GM12801 (cell line): Measurements from ENCODE around the gene ZNF44.

ENCODE experiments used
- TF ChIP-seq, protein P1 (sequence below): IDR thresholded peaks from one replicate; pipeline ENCODE4 v1.5.1; 2011; ENCODE audit warnings: control low read depth; ENCODE audit not compliant: insufficient read length; ENCODE audit errors: extremely low read depth

Gene ZNF44

DNA sequence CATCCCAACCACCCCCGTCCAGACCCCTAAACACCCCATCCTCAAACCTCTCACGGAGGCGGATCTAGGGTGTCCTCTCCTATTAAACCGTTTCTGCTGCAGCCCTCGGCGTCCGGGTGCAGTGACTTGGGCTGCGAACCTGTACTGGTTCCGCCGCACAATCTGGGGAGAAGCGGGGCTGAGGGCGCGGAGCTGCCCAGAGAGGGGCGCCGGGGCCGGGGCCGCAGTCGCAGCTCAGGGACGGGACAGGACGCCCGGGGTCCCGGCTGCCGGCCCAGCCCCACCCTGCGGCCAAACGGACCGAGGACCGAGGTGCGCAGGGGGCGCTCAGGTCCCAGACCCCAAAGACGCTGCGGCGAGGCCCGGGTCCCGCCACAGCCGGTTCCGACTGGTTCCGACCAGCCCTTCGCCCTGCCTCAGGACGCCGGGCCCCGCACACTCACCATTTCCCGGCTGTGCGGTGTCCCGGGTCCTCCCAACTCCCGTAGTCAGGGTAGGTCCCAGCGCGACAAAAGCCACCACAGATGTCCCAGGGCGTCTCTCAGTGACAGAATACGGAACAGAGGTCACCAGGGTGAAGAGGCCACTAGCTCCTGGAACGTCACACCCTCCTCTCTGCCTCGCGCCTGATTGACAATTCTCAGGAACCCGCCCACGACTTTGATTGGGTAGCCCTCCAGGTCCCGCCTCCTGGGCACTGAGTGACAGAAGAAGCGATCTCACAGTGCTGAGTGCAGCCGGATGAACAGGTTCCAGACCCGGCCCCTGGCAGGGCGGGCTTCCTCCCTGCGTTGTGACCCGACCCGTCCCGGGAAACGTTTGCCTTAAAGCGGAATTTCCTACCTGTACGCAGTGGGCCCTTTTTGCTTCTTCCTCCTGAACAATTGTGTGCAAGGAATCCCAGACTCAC is at the start of gene ZNF44:
Gene ZNF44 (minus strand): TSS at position 635 of the 910 bp plus-strand sequence. CDS start 189 bp downstream, at position 446.
- TF ChIP-seq, protein P1, sequence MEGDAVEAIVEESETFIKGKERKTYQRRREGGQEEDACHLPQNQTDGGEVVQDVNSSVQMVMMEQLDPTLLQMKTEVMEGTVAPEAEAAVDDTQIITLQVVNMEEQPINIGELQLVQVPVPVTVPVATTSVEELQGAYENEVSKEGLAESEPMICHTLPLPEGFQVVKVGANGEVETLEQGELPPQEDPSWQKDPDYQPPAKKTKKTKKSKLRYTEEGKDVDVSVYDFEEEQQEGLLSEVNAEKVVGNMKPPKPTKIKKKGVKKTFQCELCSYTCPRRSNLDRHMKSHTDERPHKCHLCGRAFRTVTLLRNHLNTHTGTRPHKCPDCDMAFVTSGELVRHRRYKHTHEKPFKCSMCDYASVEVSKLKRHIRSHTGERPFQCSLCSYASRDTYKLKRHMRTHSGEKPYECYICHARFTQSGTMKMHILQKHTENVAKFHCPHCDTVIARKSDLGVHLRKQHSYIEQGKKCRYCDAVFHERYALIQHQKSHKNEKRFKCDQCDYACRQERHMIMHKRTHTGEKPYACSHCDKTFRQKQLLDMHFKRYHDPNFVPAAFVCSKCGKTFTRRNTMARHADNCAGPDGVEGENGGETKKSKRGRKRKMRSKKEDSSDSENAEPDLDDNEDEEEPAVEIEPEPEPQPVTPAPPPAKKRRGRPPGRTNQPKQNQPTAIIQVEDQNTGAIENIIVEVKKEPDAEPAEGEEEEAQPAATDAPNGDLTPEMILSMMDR = no peak

DNA sequence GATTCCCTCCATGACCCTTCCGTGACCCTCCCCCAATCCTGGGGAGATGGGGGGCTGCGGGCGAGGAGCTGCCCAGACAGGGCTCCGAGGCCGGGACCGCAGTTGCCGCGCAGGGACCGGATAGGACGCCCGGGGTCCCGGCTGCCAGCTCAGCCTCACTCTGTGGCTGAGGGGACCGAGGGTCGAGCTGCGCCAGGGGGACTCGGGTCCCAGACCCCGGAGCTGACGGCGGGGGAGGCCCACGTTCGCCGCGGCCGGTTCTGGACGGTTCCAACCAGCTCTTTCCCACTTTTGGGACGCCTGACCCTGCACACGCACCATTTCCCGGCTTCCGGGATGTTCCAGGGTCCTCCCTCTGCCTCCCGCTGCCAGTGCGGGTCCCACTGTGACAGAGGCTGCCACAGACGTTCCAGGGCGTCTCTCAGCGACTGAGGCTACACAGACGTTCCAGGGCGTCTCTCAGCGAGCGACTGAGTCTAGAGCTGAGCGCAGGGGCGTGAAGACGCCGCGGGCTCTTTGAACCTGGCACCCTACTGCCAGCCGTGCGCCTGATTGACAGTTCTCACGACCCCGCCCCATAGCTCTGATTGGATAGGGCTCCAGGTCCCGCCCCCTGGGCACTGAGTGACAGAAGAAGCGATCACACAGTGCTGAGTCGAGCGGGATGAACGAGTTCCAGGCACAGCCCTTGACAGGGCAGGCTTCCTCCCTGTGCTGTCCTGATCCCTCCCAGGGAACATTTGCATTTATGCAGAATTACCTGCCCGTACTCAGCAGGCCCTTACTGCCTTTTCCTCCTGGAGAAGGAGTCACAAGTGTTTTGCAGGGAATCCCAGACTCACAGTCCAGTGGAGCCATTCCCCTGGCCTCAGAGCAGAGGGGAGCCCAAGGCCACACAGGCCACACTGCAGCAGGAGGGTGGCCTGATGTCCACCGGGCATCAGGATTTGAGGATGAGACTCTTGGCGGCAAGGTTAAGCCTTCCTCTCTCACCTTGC is 38.8 kb upstream of the ZNF44 start, which contains the start of gene ZNF563:
Gene ZNF563 (minus strand): TSS at position 472 of the 998 bp plus-strand sequence. CDS start 151 bp downstream, at position 321.
- TF ChIP-seq, protein P1 = no peak

DNA sequence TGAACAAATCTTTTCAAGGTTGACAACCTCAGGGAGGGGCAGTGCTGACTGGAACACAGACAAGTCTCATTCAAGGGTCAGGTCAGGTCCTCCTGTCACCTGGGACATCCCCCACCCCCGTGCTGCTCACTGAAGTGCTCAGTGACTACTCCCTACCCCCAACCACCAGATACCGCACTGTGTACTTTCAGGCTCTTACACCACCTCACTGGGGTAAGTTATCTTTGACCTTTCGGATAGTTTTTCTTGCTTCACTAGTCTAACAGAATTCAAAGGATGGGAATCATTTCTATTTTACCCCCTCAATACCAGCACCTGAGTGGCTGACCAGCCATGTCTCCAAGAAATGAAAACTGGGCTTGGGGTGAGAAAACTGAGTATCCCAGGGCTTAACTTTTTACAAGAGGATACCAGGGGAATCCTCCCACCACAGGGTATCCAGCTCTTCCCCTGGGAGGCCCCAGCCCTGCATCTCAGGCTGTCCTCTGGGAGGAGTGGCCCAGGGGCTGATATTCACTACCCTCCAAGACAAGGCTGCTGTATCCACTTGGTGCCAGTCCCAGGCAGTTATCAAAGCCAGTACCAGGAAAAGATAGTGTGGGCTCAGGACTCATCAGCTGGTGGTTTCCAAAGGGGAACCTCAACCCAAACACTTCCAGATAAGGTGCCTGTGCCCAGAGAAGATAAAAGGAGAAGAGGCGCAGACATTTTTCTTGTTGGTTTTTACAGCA is 36.7 kb upstream of the ZNF44 start:
- TF ChIP-seq, protein P1 = no peak

DNA sequence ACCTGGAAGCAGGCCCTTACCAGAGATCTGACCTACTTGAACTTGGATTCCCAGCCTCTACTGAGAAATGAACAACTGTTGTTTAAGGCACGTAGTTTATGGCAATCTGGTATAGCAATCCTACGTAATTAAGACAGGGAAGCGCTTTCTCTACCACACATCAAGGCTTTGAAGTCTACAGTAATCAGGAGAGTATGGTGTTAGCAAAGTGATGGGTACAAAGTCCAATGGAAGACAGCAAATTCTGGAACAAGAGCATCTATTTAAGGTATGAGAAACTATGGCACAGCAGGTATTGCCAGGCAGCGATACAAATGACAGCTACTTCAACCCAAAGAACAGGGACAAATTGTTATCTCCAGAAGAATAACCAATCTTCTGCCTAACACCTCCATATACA is 35.7 kb upstream of the ZNF44 start:
- TF ChIP-seq, protein P1 = no peak

DNA sequence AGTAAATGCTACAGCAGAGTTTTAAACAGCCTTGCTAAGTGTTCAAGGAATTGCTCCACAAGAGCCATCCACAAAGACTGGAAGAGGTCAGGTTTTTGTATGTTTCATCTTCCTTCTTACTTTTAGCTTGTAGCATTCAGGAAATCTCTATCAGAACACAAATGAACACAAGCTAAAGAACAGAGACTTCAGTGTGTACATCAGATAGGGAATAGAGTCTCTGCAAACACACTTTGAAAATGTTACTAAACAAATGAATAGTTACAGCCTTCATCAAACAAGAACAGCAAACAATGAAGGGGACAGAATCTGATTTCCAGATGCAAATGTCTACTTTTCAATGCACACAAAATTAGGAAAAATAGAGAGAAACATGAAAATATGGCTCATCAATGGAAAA is 31.0 kb upstream of the ZNF44 start:
- TF ChIP-seq, protein P1 = no peak

DNA sequence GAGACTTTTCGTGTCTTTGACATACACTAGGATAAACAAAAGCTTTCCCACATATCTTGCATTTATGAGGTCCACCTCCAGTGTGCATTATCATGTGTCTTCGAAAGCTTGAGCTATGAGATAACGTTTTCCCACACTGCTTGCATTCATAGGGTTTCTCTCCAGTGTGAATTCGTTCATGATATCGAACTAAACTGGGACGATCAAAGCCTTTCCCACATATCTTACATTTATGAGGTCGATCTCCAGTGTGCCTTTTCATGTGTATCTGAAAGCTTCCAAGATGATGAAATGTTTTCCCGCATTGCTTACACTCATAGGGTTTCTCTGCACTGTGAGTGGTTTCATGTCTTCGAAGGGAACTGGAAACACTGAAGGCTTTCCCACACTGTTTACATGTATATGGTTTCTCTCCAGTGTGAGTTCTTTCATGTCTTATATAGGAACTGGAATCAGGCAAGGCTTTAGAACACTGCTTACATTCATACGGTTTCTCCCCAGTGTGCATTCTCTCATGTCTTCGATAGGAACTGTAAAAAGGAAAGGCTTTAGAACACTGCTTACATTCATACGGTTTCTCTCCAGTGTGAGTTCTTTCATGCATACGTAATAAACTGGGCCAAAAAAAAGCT is 24.2 kb upstream of the ZNF44 start:
- TF ChIP-seq, protein P1 = no peak
